Inferior parietal cortex (tissue), 1 donor: Measurements from ENCODE around the gene VAV1.
"Not testable (repeated sequence)": the region's sequence is repeated elsewhere in the genome, so short reads cannot be mapped to it uniquely, and the experiment has no call there.

Experiments used
- DNase-seq: peaks from one replicate; pipeline ENCODE4 v3.0.0-alpha.2; 2016; ENCODE audit errors: extremely low spot score

Gene VAV1

GRCh38 chr19:6754653-6755463 lies 17.6 kb upstream of the VAV1 start:
- DNase-seq, result no peak

GRCh38 chr19:6760606-6761005 lies 11.9 kb upstream of the VAV1 start:
- no peak for DNase-seq

- no peak for DNase-seq
Observed at GRCh38 chr19:6761053-6761676, 11.3 kb upstream of the VAV1 start.

GRCh38 chr19:6762253-6762797 lies 10.2 kb upstream of the VAV1 start:
- DNase-seq, result not testable (repeated sequence)

- DNase-seq, result no peak
Observed at GRCh38 chr19:6765738-6766356, 6.7 kb upstream of the VAV1 start.

- no peak for DNase-seq
Observed at GRCh38 chr19:6766357-6767080, 6.0 kb upstream of the VAV1 start.

GRCh38 chr19:6767081-6767356 lies 5.5 kb upstream of the VAV1 start:
- DNase-seq, result no peak

- DNase-seq, result peak; percentile 27
Observed at GRCh38 chr19:6767357-6768235, 4.9 kb upstream of the VAV1 start, which contains the start of gene SH2D3A. Gene SH2D3A, minus strand, starts transcription at chr19:6767435. Its CDS starts 3,687 bp downstream, at chr19:6763748.

- no peak for DNase-seq
Observed at GRCh38 chr19:6768236-6768785, 4.2 kb upstream of the VAV1 start.

GRCh38 chr19:6769006-6769619 lies 3.4 kb upstream of the VAV1 start:
- no peak for DNase-seq

GRCh38 chr19:6771648-6772027 lies 870 bp upstream of the VAV1 start:
- DNase-seq, result not testable (repeated sequence)

- no peak for DNase-seq
Observed at GRCh38 chr19:6772866-6773322, 386 bp downstream of the VAV1 start.

- DNase-seq, result no peak
Observed at GRCh38 chr19:6773323-6773931, 919 bp downstream of the VAV1 start.

- DNase-seq, result no peak
Observed at GRCh38 chr19:6774821-6775707, 2.6 kb downstream of the VAV1 start.

- DNase-seq, result not testable (repeated sequence)
Observed at GRCh38 chr19:6776045-6776444, 3.5 kb downstream of the VAV1 start.

GRCh38 chr19:6776999-6777398 lies 4.5 kb downstream of the VAV1 start:
- DNase-seq, result no peak

GRCh38 chr19:6777434-6777833 lies 4.9 kb downstream of the VAV1 start:
- DNase-seq, result no peak

- no peak for DNase-seq
Observed at GRCh38 chr19:6778386-6778785, 5.9 kb downstream of the VAV1 start.

GRCh38 chr19:6779206-6779605 lies 6.7 kb downstream of the VAV1 start:
- no peak for DNase-seq
